ENCODE data around the gene OTOG.

Gene OTOG

GRCh38 chr11:17558916-17559315, 11.9 kb downstream of the OTOG start:
- DNase-seq (ENCODE audit: low spot score in 2 of 2): no peak
- H3K36me3 Mint-ChIP-seq: no peaks in the 10 kb centered on the region
- no peak overlapping the region for H3K4me3 Mint-ChIP-seq
- no peaks in the 10 kb centered on the region for H3K4me1 Mint-ChIP-seq
- no peak for ATAC-seq
- no peaks in the 10 kb centered on the region for H3K9me3 Mint-ChIP-seq
- no peak overlapping the region for H3K27ac Mint-ChIP-seq

GRCh38 chr11:17559341-17560087, 12.5 kb downstream of the OTOG start:
- DNase-seq (ENCODE audit: low spot score in 2 of 2): no peak
- ATAC-seq: no peak
- H3K36me3 Mint-ChIP-seq: no peaks in the 10 kb centered on the region
- H3K27ac Mint-ChIP-seq: no peak overlapping the region
- H3K4me1 Mint-ChIP-seq: no peaks in the 10 kb centered on the region
- H3K4me3 Mint-ChIP-seq: no peak overlapping the region
- H3K9me3 Mint-ChIP-seq: no peaks in the 10 kb centered on the region

GRCh38 chr11:17560281-17561110, 13.4 kb downstream of the OTOG start:
- no peaks in the 10 kb centered on the region for H3K4me1 Mint-ChIP-seq
- ATAC-seq (no peak), DNase-seq (ENCODE audit: low spot score in 2 of 2) (no peak)

GRCh38 chr11:17561111-17561415, 14.0 kb downstream of the OTOG start:
- Mint-ChIP-seq H3K27ac (no peak overlapping the region), H3K4me3 (no peak overlapping the region), H3K9me3 (no peaks in the 10 kb centered on the region), H3K4me1 (no peaks in the 10 kb centered on the region), H3K36me3 (no peaks in the 10 kb centered on the region)
- ATAC-seq: no peak
- DNase-seq (ENCODE audit: low spot score in 2 of 2): no peak

More at GRCh38 chr11:17560281-17561110, 13.4 kb downstream of the OTOG start:
- H3K9me3 Mint-ChIP-seq: no peaks in the 10 kb centered on the region
- H3K27ac Mint-ChIP-seq: no peak overlapping the region
- no peak overlapping the region for H3K4me3 Mint-ChIP-seq
- H3K36me3 Mint-ChIP-seq: no peaks in the 10 kb centered on the region

DNA sequence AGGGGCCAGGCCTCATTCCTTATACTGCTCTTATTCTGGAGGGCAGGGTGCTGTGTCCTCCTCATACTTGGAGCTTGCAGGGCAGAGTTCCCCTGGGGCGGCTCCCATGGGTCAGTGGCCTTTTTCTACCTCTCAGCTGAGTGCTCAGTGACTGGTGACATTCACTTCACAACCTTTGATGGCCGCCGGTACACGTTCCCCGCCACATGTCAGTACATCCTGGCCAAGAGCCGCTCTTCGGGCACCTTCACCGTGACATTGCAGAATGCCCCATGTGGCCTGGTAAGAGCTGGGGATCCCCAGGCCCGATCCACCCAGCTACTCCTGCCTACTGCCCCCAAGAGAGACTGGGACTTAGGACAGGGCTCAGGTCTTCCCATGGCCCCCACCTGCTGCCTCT, 14.5 kb downstream of the OTOG start:
- no peak overlapping the region for H3K4me3 Mint-ChIP-seq
- H3K36me3 Mint-ChIP-seq: no peaks in the 10 kb centered on the region
- no peak for ATAC-seq
- no peaks in the 10 kb centered on the region for H3K4me1 Mint-ChIP-seq
- H3K9me3 Mint-ChIP-seq: no peaks in the 10 kb centered on the region
- DNase-seq (ENCODE audit: low spot score in 2 of 2): no peak
- no peak overlapping the region for H3K27ac Mint-ChIP-seq

- DNase-seq (ENCODE audit: low spot score in 2 of 2) (no peak), ATAC-seq (peak; percentile 22)
- H3K4me3 Mint-ChIP-seq: no peak overlapping the region
- no peak overlapping the region for H3K27ac Mint-ChIP-seq
- no peaks in the 10 kb centered on the region for H3K36me3 Mint-ChIP-seq
- no peaks in the 10 kb centered on the region for H3K4me1 Mint-ChIP-seq
- no peaks in the 10 kb centered on the region for H3K9me3 Mint-ChIP-seq
Observed at GRCh38 chr11:17563231-17563646, 16.2 kb downstream of the OTOG start.

- Mint-ChIP-seq H3K36me3 (no peaks in the 10 kb centered on the region), H3K27ac (no peak overlapping the region), H3K9me3 (no peaks in the 10 kb centered on the region), H3K4me1 (no peaks in the 10 kb centered on the region), H3K4me3 (no peak overlapping the region)
- no peak for DNase-seq (ENCODE audit: low spot score in 2 of 2)
- ATAC-seq: peak; percentile 27
Observed at GRCh38 chr11:17563961-17564686, 17.1 kb downstream of the OTOG start.

- Mint-ChIP-seq H3K36me3 (no peaks in the 10 kb centered on the region), H3K4me3 (no peak overlapping the region), H3K27ac (no peak overlapping the region), H3K4me1 (no peaks in the 10 kb centered on the region), H3K9me3 (no peaks in the 10 kb centered on the region)
- DNase-seq (ENCODE audit: low spot score in 2 of 2): no peak
- no peak for ATAC-seq
Observed at GRCh38 chr11:17564687-17565042, 17.6 kb downstream of the OTOG start.

DNA sequence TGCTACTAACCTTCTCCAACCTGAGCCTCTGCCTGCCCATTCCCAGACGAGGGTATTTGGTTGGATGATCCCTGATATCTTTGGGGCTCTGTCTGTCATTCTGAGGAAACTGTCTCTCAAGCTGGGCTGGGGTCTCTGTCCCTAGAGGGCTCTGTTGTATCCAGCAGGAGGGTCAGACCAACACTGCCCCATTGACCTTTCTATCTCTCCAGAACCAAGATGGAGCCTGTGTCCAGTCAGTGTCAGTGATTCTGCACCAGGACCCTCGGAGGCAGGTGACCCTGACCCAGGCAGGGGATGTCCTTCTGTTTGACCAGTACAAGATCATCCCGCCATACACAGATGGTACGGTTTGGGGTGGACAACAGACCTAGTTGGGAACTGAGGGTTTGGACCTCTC, 21.9 kb downstream of the OTOG start:
- no peak for DNase-seq (ENCODE audit: low spot score in 2 of 2)
- no peak overlapping the region for H3K27ac Mint-ChIP-seq
- peaks cover 12% of the 10 kb centered on the region for H3K4me1 Mint-ChIP-seq

GRCh38 chr11:17570034-17570433, 23.0 kb downstream of the OTOG start:
- Mint-ChIP-seq H3K9me3 (no peaks in the 10 kb centered on the region), H3K4me3 (no peak overlapping the region), H3K36me3 (no peaks in the 10 kb centered on the region), H3K27ac (no peak overlapping the region), H3K4me1 (peaks cover 12% of the 10 kb centered on the region)
- DNase-seq (ENCODE audit: low spot score in 2 of 2) (no peak), ATAC-seq (no peak)

More for the DNA sequence above, 21.9 kb downstream of the OTOG start:
- Mint-ChIP-seq H3K36me3 (no peaks in the 10 kb centered on the region), H3K4me3 (no peak overlapping the region), H3K9me3 (no peaks in the 10 kb centered on the region)
- no peak for ATAC-seq

DNA sequence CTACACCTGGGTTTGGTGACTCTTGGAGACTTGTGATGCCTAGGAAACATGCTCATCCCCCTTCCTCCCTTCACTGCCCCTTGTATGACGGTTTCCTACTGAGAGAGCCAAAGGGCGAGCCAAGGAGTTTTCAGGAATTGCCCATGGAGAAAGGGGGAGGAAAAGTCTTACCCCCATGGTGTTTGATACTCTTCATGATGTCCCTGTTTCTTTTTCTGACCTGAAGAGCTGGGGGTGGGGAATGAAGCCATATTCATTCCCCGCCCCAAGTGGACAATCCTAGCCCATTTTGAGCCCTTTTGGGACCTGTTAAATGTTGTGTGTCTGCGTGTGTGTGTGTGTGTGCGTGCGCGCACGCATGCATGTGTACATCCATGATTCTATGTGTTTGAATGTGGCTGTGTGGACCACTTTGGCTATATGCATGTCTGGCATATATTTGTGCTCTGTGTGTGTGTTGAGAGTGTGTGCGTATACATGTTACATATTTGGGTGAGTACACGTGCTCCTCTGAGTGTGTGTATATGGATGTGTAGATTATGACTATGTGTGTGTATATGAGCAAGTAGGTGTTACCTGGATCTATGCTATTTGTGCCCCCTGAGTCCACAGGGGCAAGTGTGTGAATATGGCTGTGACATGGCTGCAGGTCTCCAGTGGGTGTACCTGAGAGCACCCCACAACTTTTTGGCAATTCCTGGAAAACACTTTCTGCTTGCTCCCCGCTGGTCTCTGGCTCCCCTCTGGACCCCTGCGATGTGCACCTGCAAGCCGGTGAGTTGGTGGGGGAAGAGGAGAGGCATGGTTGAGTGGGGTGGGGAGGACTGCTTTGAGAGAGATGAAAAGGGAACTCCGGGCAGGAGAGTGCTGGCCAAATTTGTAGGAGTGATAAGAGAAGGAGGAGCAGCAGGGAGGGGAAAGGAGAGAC, 24.6 kb downstream of the OTOG start:
- ATAC-seq (no peak), DNase-seq (ENCODE audit: low spot score in 2 of 2) (no peak)
- Mint-ChIP-seq H3K9me3 (no peaks in the 10 kb centered on the region), H3K4me3 (no peak overlapping the region), H3K36me3 (no peaks in the 10 kb centered on the region), H3K4me1 (peaks cover 12% of the 10 kb centered on the region), H3K27ac (no peak overlapping the region)

DNA sequence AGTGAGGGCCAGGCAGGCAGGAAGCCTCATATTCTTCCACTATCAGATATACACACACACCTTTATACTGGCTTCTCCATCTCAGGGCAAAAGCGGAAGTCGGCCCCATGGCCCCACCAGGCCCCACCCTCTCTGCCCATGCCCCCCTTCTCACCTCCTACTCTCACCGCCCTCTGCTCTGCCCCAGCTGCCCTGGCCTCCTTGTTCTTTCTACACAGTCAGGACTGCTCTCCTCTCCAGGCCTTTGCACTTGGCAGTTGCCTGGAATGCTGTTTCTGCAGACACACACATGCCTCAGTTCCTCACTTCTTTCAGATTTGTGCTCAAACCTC, 25.3 kb downstream of the OTOG start:
- H3K9me3 Mint-ChIP-seq: no peaks in the 10 kb centered on the region
- H3K4me3 Mint-ChIP-seq: no peak overlapping the region
- ATAC-seq (no peak), DNase-seq (ENCODE audit: low spot score in 2 of 2) (no peak)
- H3K36me3 Mint-ChIP-seq: no peaks in the 10 kb centered on the region
- peaks cover 12% of the 10 kb centered on the region for H3K4me1 Mint-ChIP-seq
- no peak overlapping the region for H3K27ac Mint-ChIP-seq

GRCh38 chr11:17572791-17573460, 25.9 kb downstream of the OTOG start:
- ATAC-seq (no peak), DNase-seq (ENCODE audit: low spot score in 2 of 2) (no peak)
- Mint-ChIP-seq H3K4me1 (peaks cover 12% of the 10 kb centered on the region), H3K4me3 (no peak overlapping the region), H3K27ac (no peak overlapping the region), H3K36me3 (no peaks in the 10 kb centered on the region), H3K9me3 (no peaks in the 10 kb centered on the region)

- ATAC-seq (no peak), DNase-seq (ENCODE audit: low spot score in 2 of 2) (no peak)
- Mint-ChIP-seq H3K4me1 (peaks cover 12% of the 10 kb centered on the region), H3K27ac (no peak overlapping the region), H3K9me3 (no peaks in the 10 kb centered on the region), H3K4me3 (no peak overlapping the region), H3K36me3 (no peaks in the 10 kb centered on the region)
Observed at GRCh38 chr11:17573526-17573925, 26.5 kb downstream of the OTOG start.

All from stimulated activated effector memory CD8-positive, alpha-beta T cell treated with anti-CD3 and anti-CD28 coated beads, Interleukin-12 subunit alpha, Interleukin-12 subunit beta, amount 100 ng/mL, for 72 hours (primary cell).